ENCODE data around the gene SH3BP1. TPM values are rescaled to one million over a fixed set of nuclear protein-coding genes. Genes with fewer than 3 reads are reported as not detected.

Gene SH3BP1
- total and polyA plus RNA-seq, 2 of the 13 experiments (the other 11 are each of a cell fraction or from before 2014, with no cell fraction given) = 8.4 to 18.5 TPM

DNA sequence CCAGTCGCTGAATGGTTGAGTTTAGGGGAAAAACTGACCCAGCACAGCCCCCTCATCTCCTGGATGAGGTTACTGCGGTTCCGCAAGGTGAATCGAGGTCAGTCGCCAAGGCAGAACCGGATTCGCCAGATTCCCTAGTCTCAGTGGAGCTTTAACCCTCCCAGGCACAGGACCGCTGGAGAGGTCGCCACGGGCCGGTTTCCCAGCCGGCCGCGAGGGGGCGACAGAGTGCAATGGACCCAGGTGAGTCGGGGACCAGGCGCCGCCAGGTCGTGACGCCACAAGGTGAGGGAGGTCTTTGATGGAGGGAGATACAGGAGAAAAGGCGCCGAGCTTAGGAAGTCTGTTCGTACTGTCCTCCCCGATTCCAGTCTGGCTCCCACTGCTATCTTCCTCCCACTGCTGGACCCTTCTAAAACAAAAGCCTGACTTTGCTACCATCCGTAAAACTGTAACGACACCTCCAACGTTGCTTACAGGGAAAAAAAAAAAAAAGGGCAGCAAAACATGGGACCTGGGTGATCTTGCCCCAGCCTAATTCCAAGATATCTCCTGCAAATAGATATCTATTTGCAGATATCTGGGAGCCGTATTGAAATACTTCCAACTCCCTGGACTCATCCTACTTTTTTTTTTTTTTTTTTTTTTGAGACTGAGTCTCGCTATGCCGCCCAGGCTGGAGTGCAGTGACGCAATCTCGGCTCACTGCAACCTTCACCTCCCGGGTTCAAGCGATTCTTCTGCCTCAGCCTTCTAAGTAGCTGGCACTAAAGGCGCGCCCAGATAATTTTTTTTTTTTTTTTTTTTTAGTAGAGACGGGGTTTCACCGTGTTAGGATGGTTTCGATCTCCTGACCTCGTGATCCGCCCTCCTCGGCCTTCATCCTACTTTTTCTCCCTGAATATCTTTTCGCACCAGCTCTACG, 32.2 kb upstream of the SH3BP1 start (continued):
- TF ChIP-seq, protein P1, sequence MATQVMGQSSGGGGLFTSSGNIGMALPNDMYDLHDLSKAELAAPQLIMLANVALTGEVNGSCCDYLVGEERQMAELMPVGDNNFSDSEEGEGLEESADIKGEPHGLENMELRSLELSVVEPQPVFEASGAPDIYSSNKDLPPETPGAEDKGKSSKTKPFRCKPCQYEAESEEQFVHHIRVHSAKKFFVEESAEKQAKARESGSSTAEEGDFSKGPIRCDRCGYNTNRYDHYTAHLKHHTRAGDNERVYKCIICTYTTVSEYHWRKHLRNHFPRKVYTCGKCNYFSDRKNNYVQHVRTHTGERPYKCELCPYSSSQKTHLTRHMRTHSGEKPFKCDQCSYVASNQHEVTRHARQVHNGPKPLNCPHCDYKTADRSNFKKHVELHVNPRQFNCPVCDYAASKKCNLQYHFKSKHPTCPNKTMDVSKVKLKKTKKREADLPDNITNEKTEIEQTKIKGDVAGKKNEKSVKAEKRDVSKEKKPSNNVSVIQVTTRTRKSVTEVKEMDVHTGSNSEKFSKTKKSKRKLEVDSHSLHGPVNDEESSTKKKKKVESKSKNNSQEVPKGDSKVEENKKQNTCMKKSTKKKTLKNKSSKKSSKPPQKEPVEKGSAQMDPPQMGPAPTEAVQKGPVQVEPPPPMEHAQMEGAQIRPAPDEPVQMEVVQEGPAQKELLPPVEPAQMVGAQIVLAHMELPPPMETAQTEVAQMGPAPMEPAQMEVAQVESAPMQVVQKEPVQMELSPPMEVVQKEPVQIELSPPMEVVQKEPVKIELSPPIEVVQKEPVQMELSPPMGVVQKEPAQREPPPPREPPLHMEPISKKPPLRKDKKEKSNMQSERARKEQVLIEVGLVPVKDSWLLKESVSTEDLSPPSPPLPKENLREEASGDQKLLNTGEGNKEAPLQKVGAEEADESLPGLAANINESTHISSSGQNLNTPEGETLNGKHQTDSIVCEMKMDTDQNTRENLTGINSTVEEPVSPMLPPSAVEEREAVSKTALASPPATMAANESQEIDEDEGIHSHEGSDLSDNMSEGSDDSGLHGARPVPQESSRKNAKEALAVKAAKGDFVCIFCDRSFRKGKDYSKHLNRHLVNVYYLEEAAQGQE (IDR thresholded peaks at IDR 0.05; ENCODE audit: borderline replicate concordance in 1 of 2, low read depth in 1 of 2, low read length in 2 of 2) = no peak
- TF ChIP-seq SMAD3 (CRISPR knock-in tag; IDR thresholded peaks at IDR 0.05) = 0 out of 2 replicates have a peak, but pooled peaks have one; percentile 60
- TF ChIP-seq ZNF768 (CRISPR knock-in tag; IDR thresholded peaks at IDR 0.05) = peak; percentile 38; the same call in 1 of the 2 replicates
- TF ChIP-seq, protein P2, sequence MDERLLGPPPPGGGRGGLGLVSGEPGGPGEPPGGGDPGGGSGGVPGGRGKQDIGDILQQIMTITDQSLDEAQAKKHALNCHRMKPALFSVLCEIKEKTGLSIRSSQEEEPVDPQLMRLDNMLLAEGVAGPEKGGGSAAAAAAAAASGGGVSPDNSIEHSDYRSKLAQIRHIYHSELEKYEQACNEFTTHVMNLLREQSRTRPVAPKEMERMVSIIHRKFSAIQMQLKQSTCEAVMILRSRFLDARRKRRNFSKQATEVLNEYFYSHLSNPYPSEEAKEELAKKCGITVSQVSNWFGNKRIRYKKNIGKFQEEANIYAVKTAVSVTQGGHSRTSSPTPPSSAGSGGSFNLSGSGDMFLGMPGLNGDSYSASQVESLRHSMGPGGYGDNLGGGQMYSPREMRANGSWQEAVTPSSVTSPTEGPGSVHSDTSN (CRISPR knock-in tag; IDR thresholded peaks at IDR 0.05) = no peak
- TF ChIP-seq ZNF329 (CRISPR knock-in tag; IDR thresholded peaks at IDR 0.05; ENCODE audit: low read depth) = no peak
- TF ChIP-seq, protein P3, sequence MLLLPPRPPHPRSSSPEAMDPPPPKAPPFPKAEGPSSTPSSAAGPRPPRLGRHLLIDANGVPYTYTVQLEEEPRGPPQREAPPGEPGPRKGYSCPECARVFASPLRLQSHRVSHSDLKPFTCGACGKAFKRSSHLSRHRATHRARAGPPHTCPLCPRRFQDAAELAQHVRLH (CRISPR knock-in tag; IDR thresholded peaks at IDR 0.05; ENCODE audit: borderline replicate concordance, low read depth) = peak; percentile 43; the same call in 1 of the 2 replicates
- peak; percentile 65; the same call in 1 of the 2 replicates for TF ChIP-seq GATAD1 (CRISPR knock-in tag; IDR thresholded peaks at IDR 0.05)
- TF ChIP-seq, protein P4, sequence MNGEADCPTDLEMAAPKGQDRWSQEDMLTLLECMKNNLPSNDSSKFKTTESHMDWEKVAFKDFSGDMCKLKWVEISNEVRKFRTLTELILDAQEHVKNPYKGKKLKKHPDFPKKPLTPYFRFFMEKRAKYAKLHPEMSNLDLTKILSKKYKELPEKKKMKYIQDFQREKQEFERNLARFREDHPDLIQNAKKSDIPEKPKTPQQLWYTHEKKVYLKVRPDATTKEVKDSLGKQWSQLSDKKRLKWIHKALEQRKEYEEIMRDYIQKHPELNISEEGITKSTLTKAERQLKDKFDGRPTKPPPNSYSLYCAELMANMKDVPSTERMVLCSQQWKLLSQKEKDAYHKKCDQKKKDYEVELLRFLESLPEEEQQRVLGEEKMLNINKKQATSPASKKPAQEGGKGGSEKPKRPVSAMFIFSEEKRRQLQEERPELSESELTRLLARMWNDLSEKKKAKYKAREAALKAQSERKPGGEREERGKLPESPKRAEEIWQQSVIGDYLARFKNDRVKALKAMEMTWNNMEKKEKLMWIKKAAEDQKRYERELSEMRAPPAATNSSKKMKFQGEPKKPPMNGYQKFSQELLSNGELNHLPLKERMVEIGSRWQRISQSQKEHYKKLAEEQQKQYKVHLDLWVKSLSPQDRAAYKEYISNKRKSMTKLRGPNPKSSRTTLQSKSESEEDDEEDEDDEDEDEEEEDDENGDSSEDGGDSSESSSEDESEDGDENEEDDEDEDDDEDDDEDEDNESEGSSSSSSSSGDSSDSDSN (CRISPR knock-in tag; IDR thresholded peaks at IDR 0.05) = no peak
- TF ChIP-seq, protein P5, sequence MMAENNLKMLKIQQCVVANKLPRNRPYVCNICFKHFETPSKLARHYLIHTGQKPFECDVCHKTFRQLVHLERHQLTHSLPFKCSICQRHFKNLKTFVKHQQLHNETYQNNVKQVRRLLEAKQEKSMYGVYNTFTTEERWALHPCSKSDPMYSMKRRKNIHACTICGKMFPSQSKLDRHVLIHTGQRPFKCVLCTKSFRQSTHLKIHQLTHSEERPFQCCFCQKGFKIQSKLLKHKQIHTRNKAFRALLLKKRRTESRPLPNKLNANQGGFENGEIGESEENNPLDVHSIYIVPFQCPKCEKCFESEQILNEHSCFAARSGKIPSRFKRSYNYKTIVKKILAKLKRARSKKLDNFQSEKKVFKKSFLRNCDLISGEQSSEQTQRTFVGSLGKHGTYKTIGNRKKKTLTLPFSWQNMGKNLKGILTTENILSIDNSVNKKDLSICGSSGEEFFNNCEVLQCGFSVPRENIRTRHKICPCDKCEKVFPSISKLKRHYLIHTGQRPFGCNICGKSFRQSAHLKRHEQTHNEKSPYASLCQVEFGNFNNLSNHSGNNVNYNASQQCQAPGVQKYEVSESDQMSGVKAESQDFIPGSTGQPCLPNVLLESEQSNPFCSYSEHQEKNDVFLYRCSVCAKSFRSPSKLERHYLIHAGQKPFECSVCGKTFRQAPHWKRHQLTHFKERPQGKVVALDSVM (CRISPR knock-in tag; IDR thresholded peaks at IDR 0.05) = no peak
- no peak for TF ChIP-seq HIVEP1 (CRISPR knock-in tag; IDR thresholded peaks at IDR 0.05)
- TF ChIP-seq ZNF776 (CRISPR knock-in tag; IDR thresholded peaks at IDR 0.05) = no peak
- TF ChIP-seq ATF1 (CRISPR knock-in tag; IDR thresholded peaks at IDR 0.05) = peak; percentile 39; the same call in 1 of the 2 replicates
- TF ChIP-seq HNRNPLL (IDR thresholded peaks at IDR 0.05; ENCODE audit: low read depth, low read length, poor library complexity, severe bottlenecking) = peak; percentile 50

All from HepG2 (cell line).